GM12873 (cell line): ENCODE data around the gene SLC30A7.

ENCODE experiments used
- CTCF ChIP-seq: IDR thresholded peaks from 2 replicates; pipeline ENCODE4 v1.5.1; 2012; ENCODE audit warnings: low read depth, mild to moderate bottlenecking, moderate library complexity, low read length, control low read depth; ENCODE audit not compliant: insufficient read depth; ENCODE audit errors: missing control alignments

The SLC30A7 gene

DNA sequence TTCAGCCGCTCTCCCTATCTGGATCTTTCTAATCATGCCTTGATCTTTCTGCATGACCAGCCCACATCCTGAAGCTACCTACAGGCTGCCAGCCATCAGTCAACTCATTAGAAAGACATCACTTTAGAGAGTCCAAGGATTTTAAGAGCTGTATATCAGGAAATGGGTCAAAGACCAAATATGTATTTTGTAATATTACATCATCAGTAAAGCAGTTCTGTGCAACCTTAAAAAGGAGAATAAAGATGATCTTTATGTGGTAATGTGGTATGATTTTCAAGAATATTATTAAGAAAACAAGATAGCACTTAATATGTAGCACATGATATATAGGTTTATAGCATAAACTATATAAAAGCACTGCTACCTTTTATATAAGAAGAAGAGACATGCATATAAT lies 47.6 kb downstream of the SLC30A7 start:
- no peak for TF ChIP-seq CTCF

DNA sequence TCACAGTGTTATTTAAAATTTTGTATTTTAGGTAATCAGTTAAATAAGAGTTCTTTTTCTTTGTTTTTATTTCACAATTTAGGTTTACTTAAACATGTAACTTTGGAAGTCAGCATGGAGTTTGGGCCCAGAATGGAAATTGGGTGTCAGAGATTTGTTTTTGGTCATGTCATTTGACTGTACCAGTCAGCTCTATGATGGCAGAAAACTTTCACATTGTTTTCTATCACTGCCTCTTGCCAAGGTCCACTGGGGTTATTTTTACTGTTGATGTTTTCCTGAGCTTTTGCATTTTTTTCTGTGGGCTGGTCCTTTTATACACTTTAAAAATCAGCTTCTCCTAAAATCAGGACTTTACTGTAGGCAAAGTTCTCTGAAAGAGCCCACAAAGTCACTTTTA lies 54.4 kb downstream of the SLC30A7 start:
- no peak for TF ChIP-seq CTCF

- no peak for TF ChIP-seq CTCF
These were observed 54.9 kb downstream of the SLC30A7 start for GRCh38 chr1:100950781-100951180.

DNA sequence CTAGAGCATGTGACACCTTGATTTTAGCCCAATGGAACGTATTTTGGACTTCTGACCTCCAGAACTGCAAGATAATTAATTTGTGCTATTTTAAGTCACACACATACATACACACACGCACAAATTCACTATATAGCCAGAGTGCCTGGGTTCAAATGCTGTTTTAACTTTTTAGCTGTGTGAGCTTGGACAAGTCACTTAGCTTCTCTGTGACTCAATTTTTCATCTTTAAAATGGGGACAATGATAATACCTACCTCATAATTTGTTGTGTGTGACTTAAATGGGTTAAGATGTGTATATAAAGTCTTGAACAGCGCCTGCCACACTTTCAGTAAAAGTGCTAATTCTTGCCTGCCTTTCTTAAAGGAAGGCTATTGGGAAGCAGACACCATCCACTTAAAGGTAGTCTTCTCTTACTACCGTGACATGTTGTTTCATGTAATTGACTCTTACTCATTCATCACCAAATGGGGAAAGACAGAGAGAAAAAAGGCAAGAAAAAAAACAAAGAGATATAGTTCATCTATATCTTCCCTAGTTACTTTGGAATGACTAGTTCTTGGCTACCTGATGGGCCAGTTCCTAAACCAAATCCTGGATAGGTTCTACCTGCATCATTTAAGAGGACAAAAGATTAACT lies 56.3 kb downstream of the SLC30A7 start:
- no peak for TF ChIP-seq CTCF

- TF ChIP-seq CTCF, result no peak
These were observed 58.3 kb downstream of the SLC30A7 start for GRCh38 chr1:100953960-100954730.

DNA sequence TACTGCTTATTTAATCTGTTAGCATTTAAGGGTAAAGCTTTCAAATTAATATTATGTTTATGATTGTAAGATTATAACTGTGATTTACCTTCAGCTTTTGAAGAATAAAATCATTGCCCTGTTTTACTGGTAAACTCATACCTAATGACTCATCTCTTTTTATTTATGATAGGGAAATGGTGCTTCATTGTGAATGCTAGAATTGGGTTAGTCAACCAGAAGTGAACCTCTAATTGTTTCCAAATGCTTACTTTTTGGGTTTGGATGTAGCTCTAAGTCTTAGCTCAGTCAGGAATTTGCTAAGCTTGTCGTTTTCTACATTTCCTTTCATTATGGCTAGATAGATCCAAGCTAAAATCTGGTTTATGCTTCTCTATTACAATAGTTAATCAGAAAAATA lies 59.4 kb downstream of the SLC30A7 start:
- TF ChIP-seq CTCF, result no peak

DNA sequence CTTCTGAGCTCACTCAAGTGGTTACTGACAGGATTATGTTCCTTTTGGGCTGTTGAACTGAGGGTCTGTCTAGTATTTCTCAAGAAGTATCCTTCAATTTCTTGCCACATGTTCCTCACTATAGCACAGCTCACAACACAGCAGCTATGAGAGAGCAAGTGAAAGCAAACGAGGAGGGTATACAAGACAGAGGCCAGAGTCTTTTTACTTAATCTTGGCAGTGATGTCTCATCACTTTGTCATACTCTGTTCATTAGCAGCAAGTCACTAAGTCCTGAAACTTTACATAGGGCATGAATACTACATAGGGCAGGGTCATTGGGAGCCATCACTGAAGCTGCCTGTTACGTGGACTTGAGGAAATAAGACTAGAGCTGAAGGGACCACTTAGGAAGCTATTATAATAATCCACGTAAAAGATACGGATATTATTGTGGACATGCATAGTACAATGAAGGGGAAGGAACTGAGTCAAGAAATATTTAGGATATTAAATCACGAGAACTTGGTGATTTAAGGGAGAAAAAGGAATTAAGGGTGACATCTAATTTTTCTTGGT lies 63.7 kb downstream of the SLC30A7 start:
- no peak for TF ChIP-seq CTCF
